Measurements from ENCODE around the gene CMAS. TPM values are rescaled to one million over a fixed set of nuclear protein-coding genes. Genes with fewer than 3 reads are reported as not detected.

CMAS gene
- total and polyA plus RNA-seq, 2 donors (not counting 1 experiment from before 2014, with no cell fraction given), result 24.3 to 25.6 TPM

DNA sequence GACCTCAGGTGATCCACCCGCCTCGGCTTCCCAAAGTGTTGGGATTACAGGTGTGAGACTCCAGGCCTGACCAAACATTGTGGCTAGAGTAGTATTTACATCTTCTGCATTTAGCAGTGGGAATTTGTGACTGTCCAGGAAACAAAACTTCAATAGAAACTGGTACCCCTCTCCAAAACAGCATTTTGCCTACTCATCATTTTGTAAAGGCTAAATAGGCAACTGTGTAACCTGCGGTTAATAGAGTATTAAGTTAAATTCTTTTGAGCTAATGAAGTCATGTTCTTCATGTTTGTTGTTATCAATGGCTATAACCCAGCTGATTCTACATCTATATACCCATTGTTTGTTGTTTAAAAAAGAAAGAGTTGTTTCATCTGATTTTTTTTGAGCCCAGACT lies 8.1 kb downstream of the CMAS start:
- Histone ChIP-seq H3K4me3 (replicated peaks in 1 of 4; ENCODE audit: control extremely low read depth in 1 of 4, insufficient read depth in 1 of 4, low read depth in 3 of 4, low read length in 4 of 4) (no peak overlapping the region), H3K4me2 (ENCODE audit: extremely low read depth, insufficient read depth, low read length) (no peak overlapping the region), H3K9ac (ENCODE audit: insufficient read depth, low read length) (no peak overlapping the region), H2AFZ (ENCODE audit: low read length) (no peak overlapping the region), H4K20me1 (ENCODE audit: control insufficient read depth, extremely low read depth, insufficient read depth, low read length) (no peaks in the 10 kb centered on the region), H3K27me3 (ENCODE audit: control insufficient read depth, insufficient read depth, low read length) (no peaks in the 10 kb centered on the region), H3K27ac (ENCODE audit: insufficient read depth, low read length) (no peak overlapping the region), H3K4me1 (ENCODE audit: control insufficient read depth, extremely low read depth, insufficient read depth, low read length) (no peaks in the 10 kb centered on the region), H3K79me2 (ENCODE audit: control insufficient read depth, insufficient read depth, low read length) (no peaks in the 10 kb centered on the region), H3K9me3 (ENCODE audit: control insufficient read depth, insufficient read depth, low read depth, low read length) (no peaks in the 10 kb centered on the region), H3K36me3 (ENCODE audit: control insufficient read depth, insufficient read depth, low read length) (no peaks in the 10 kb centered on the region)
- TF ChIP-seq EZH2 (IDR thresholded peaks at IDR 0.05; ENCODE audit: low read length, missing control alignments), result no peak
- TF ChIP-seq, protein P1, sequence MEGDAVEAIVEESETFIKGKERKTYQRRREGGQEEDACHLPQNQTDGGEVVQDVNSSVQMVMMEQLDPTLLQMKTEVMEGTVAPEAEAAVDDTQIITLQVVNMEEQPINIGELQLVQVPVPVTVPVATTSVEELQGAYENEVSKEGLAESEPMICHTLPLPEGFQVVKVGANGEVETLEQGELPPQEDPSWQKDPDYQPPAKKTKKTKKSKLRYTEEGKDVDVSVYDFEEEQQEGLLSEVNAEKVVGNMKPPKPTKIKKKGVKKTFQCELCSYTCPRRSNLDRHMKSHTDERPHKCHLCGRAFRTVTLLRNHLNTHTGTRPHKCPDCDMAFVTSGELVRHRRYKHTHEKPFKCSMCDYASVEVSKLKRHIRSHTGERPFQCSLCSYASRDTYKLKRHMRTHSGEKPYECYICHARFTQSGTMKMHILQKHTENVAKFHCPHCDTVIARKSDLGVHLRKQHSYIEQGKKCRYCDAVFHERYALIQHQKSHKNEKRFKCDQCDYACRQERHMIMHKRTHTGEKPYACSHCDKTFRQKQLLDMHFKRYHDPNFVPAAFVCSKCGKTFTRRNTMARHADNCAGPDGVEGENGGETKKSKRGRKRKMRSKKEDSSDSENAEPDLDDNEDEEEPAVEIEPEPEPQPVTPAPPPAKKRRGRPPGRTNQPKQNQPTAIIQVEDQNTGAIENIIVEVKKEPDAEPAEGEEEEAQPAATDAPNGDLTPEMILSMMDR (conservative IDR thresholded peaks at IDR 0.05 in 1 of 2, IDR thresholded peaks at IDR 0.05 in 1 of 2; ENCODE audit: low read depth in 1 of 2, low read length in 2 of 2), result no peak
- DNase-seq (ENCODE audit: low read depth in 2 of 2), result no peak

DNA sequence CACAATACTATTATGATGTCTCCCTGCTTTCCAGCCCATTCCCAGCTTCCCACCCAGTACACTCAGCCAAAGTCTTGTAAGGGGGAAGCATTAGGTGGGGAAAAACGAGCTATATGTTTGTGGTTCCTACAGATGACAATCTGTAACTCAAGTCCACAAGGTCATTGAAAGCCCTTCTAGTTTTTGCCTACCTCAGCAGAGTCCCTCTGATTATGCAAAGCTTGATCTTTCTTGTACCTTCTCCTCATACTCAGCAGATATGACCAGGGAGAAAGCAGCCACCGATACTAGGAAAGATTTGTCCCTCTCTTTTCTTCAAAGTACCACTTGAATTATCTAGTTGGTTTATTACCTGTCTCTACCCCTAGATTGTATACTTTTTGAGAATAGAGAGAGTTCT lies 10.6 kb downstream of the CMAS start:
- TF ChIP-seq EZH2 (IDR thresholded peaks at IDR 0.05; ENCODE audit: low read length, missing control alignments), result no peak
- TF ChIP-seq, protein P1 (conservative IDR thresholded peaks at IDR 0.05 in 1 of 2, IDR thresholded peaks at IDR 0.05 in 1 of 2; ENCODE audit: low read depth in 1 of 2, low read length in 2 of 2), result no peak
- Histone ChIP-seq H3K9me3 (ENCODE audit: control insufficient read depth, insufficient read depth, low read depth, low read length) (no peaks in the 10 kb centered on the region), H3K4me2 (ENCODE audit: extremely low read depth, insufficient read depth, low read length) (no peak overlapping the region), H3K9ac (ENCODE audit: insufficient read depth, low read length) (no peak overlapping the region), H3K27me3 (ENCODE audit: control insufficient read depth, insufficient read depth, low read length) (no peaks in the 10 kb centered on the region), H2AFZ (ENCODE audit: low read length) (no peak overlapping the region), H3K27ac (ENCODE audit: insufficient read depth, low read length) (no peak overlapping the region), H3K79me2 (ENCODE audit: control insufficient read depth, insufficient read depth, low read length) (no peaks in the 10 kb centered on the region), H3K36me3 (ENCODE audit: control insufficient read depth, insufficient read depth, low read length) (no peaks in the 10 kb centered on the region), H3K4me3 (replicated peaks in 1 of 4; ENCODE audit: control extremely low read depth in 1 of 4, insufficient read depth in 1 of 4, low read depth in 3 of 4, low read length in 4 of 4) (no peak overlapping the region), H4K20me1 (ENCODE audit: control insufficient read depth, extremely low read depth, insufficient read depth, low read length) (no peaks in the 10 kb centered on the region), H3K4me1 (ENCODE audit: control insufficient read depth, extremely low read depth, insufficient read depth, low read length) (no peaks in the 10 kb centered on the region)
- no peak for DNase-seq (ENCODE audit: low read depth in 2 of 2)

DNA sequence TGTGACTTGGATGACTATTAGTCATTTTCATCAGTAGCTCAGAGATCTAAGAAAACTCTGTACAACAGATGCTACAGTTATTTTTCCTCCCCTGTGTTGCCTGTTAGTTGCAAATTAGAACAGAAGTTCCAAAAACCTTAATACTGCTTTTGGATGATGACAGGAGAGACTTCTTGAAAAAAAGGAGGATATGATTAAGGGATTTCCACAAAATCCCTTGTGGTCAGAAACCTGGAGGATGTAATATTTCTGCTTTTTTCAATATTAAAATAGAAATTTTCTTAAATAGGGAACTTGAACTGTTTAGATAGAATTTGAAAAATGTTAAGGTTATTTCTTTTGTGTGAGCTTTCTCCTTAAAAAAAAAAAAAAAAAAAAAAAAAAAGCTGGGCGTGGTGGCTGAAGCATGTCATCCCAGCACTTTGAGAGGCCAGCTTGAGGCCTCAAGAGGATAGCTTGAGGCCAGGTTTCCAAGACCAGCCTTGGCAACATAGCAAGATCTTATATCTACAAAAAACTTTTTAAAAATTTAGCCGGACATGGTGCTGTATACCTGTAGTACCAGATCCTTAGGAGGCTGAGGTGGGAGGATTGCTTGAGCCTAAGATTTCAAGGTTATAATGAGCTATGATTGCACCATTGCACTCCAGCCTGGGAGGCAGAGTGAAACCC lies 14.1 kb downstream of the CMAS start:
- no peak for TF ChIP-seq EZH2 (IDR thresholded peaks at IDR 0.05; ENCODE audit: low read length, missing control alignments)
- TF ChIP-seq, protein P1 (conservative IDR thresholded peaks at IDR 0.05 in 1 of 2, IDR thresholded peaks at IDR 0.05 in 1 of 2; ENCODE audit: low read depth in 1 of 2, low read length in 2 of 2), result no peak
- Histone ChIP-seq H4K20me1 (ENCODE audit: control insufficient read depth, extremely low read depth, insufficient read depth, low read length) (no peaks in the 10 kb centered on the region), H3K79me2 (ENCODE audit: control insufficient read depth, insufficient read depth, low read length) (no peaks in the 10 kb centered on the region), H3K4me1 (ENCODE audit: control insufficient read depth, extremely low read depth, insufficient read depth, low read length) (no peaks in the 10 kb centered on the region), H3K4me2 (ENCODE audit: extremely low read depth, insufficient read depth, low read length) (no peak overlapping the region), H3K4me3 (replicated peaks in 1 of 4; ENCODE audit: control extremely low read depth in 1 of 4, insufficient read depth in 1 of 4, low read depth in 3 of 4, low read length in 4 of 4) (no peak overlapping the region), H3K9ac (ENCODE audit: insufficient read depth, low read length) (no peak overlapping the region), H3K9me3 (ENCODE audit: control insufficient read depth, insufficient read depth, low read depth, low read length) (no peaks in the 10 kb centered on the region), H3K27ac (ENCODE audit: insufficient read depth, low read length) (no peak overlapping the region), H3K27me3 (ENCODE audit: control insufficient read depth, insufficient read depth, low read length) (no peaks in the 10 kb centered on the region), H3K36me3 (ENCODE audit: control insufficient read depth, insufficient read depth, low read length) (no peaks in the 10 kb centered on the region), H2AFZ (ENCODE audit: low read length) (no peak overlapping the region)
- no peak for DNase-seq (ENCODE audit: low read depth in 2 of 2)
